Measurements from ENCODE around the gene RASGEF1B.

RASGEF1B gene

GRCh38 chr4:81471588-81472280 lies at the start of gene RASGEF1B:
TSS of gene RASGEF1B (minus strand) at chr4:81471907. CDS start at chr4:81459508, 12,399 bp downstream.
- peak; percentile 90 for DNase-seq (ENCODE audit: low spot score)

DNA sequence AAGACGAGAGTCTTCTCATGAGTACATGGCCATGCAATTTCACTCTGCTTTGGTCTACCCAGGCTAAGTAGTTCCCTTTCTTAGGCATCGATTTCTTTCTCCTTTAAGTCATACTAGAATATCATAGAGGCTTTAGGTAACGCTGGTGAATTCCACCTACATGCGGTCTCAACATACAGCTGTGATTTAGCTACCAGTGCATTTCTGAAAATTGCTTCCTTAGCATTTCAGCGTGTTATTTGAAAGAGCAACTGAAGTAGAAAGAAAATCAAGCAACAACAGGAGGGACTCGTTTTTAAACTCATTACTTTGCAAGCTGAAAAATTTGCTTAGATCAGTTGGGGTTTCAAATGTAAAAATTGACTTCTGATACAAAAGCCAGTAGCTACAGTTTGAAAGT lies 48.1 kb upstream of the RASGEF1B start:
- no peak for DNase-seq (ENCODE audit: low spot score)

DNA sequence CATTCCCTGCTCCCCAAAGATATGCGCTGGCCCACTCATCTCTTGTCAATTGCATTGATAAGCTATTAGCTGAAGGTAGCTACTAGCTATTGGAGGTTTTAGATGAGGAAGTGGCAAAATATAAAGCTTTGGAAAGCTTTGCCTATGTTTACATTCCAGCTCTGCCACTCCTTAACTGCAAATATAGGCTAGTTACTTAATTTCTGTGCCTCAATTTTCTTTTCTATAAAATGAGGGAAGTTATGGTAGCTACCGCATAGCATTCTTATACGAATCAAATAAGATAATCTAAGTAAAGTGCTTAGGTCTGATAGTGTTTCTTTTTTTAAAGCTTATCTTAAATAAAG lies 47.7 kb upstream of the RASGEF1B start:
- no peak for DNase-seq (ENCODE audit: low spot score)

DNA sequence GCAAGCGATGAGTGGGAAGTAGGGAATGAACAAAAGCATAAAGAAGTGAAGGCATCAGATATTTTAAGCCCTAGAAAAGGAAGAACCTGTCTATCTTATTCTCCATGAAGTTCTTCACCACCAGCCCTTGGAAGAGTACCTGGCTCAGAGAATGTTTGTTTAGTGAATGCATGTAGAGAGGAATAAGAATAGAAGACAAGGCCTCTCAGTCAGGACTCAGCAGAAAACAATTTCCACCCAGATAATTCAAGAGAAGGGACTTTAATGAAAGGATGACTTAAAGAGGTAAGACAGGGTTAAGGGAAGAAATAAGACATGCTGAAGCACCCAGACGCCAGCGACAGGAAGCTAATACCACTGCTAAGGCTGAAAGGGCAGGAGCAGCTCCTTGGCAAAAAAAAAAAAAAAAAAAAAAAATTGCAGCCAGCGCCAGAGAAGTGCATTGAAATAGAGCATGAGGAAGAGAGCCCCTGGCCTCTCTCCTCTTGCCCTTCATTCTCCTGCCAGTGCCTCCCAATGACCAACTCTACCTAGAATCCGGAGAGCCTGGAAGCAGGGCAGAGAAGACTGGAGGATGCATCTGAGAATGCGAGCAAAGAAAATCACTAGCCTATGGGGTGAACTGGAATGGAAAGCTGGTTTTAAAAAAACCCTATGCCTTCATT lies 47.2 kb upstream of the RASGEF1B start:
- DNase-seq (ENCODE audit: low spot score): no peak

- DNase-seq (ENCODE audit: low spot score): no peak
Measured at GRCh38 chr4:81516241-81516640, 44.5 kb upstream of the RASGEF1B start.

DNA sequence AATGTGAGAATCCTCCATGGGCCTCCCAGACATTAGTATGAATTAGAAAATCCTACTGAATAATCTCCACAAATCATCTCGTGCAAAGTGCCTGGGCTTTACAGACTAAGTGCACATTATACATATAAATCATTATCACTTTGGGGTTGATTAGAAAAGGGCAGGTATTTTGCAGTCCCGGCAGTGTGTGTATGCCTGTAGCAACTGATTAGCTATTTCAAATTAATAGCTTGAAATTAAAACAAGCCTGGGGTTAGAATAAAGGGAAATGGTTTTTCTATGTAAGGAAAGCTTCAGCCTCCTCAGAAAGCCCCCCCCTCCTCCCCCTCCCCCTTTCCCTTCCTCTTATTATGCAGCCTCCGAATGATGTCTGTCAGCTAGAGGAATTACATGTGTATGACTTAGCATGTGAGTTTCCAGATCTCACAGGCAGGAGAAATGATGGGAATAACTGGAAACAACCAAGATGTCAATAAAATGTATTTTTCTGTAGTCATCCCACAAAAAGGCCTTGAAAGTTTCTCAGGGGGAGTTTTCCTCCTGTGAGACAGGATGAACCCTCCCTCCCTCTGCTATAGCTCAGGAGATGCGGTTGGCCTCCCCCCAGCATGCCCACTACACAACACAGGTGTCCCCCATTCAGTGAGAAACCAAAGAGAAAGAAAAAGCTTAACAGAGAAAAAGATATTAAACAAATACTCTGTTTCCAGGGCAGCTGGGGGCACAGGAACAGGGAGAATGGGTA lies 41.2 kb upstream of the RASGEF1B start:
- no peak for DNase-seq (ENCODE audit: low spot score)

- no peak for DNase-seq (ENCODE audit: low spot score)
Measured at GRCh38 chr4:81512001-81512756, 40.5 kb upstream of the RASGEF1B start.

DNA sequence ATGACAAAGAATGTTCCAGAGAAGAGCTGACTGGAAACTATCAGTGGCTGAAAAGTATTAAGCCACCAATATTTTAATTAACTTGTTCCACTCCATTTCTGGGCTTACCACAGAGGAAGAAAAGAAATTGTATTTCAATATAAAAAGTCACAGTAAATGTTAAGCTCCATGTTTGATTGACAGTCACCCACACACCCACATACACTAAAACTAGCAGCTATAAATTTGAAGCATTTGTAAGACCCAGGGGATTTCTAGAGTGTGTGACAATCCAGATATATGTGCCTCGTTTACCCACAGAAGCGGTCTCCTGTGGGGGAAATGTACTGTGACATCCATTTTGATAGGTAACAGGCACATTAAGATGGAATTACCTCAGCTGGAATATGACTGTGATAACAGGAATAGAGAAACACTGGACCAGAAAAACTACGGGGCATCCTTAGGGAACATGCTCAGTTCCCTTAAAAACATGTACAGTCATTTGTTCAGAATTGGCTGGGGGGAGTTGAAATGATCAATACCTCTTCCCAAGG lies 39.0 kb upstream of the RASGEF1B start:
- DNase-seq (ENCODE audit: low spot score): no peak

DNA sequence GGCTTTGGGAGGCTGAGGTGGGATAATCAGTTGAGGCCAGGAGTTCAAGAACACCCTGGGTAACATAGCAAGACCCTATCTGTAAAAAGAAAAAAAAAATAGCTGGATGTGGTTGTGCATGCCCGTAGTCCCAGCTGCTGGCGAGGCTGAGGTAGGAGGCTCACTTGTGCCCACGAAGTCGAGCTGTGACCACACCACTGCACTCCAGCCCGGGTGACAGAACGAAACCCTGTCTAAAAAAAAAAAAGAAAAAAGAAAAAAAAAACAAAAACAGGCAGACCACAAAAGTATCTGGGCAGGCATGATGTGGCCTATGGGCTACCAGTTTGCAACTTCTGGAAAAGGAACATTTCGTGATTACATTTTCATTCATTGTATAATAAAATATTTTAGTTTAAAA lies 38.1 kb upstream of the RASGEF1B start:
- no peak for DNase-seq (ENCODE audit: low spot score)

GRCh38 chr4:81509191-81509590 lies 37.5 kb upstream of the RASGEF1B start:
- DNase-seq (ENCODE audit: low spot score): no peak

- DNase-seq (ENCODE audit: low spot score): no peak
Measured at GRCh38 chr4:81508411-81509185, 36.9 kb upstream of the RASGEF1B start.

DNA sequence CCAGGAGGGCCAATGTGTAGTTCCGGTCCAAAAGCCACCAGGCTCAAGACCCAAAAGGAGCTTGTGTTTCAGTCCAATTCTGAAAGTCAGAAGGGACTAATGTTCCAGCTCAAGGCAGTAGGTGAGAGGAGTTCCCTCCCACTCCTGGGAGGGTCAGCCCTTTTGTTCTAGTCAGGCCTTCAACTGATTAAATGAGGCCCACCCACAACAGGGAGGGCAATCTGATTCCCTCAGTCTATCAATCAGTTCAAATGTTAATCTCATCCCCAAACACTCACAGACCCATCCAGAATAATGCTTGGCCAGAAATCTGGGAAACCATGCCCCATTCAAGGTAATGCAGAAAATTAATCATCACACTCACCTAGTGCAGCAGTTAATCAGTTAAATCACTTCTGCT lies 35.8 kb upstream of the RASGEF1B start:
- no peak for DNase-seq (ENCODE audit: low spot score)

DNA sequence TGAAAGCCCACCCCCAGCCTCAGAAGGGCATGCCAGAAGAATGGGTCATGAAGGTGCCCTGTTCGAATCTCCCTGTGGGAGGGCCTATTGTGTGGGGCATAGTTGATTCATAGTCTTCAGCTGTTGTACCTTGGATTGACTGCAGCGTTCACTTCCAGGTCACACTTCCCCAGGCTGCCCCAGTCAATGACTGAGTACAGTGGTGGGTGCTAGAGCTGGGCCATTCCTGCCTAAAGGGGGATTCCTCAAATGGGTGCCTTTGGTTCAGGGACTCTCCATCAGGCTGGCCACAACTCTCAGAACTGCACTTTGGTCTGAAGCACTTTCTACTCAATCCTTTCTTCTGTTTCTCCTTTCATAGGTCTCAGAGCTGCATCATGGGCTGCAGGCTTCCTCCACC lies 35.0 kb upstream of the RASGEF1B start:
- no peak for DNase-seq (ENCODE audit: low spot score)

DNA sequence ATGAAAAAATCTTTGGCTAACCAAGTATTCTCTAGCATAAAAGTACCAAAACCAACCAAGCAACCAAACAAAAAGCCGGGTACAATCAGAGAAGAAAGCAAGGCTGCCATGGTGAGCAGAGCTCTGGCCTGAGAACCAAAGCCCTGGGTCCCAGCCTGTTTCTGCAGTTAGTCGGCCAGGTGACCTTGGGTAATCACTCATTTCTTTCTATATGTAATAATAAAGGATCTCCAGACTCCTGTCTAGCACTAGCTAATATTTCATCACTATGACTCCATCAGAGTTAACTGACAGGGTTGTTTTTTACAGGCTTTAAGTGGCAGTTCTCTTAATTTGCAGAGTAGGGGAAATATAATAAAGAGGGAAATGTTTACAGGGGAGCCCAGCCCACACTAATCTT lies 34.0 kb upstream of the RASGEF1B start:
- DNase-seq (ENCODE audit: low spot score): no peak

- DNase-seq (ENCODE audit: low spot score): no peak
Measured at GRCh38 chr4:81505004-81505598, 33.4 kb upstream of the RASGEF1B start.

- DNase-seq (ENCODE audit: low spot score): no peak
Measured at GRCh38 chr4:81504112-81505003, 32.7 kb upstream of the RASGEF1B start.

DNA sequence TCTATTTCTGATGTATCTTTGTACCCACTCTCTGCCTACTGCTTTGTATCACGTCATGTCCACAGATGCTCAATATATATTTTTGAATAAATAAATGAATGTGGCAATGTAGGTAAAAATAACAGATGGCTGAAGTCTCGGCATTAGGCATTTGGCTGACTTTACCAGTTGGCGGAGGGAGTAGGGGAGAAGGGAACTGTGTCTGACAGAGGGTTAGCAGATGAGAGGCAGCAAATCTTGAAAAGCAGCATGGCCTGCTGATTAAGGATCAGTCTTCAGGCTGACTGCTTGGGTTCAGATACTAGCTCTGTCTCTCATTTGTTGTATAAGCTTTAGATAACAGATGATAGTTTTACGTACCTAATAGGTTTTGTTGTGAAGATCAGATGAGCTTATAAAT lies 31.9 kb upstream of the RASGEF1B start:
- no peak for DNase-seq (ENCODE audit: low spot score)

DNA sequence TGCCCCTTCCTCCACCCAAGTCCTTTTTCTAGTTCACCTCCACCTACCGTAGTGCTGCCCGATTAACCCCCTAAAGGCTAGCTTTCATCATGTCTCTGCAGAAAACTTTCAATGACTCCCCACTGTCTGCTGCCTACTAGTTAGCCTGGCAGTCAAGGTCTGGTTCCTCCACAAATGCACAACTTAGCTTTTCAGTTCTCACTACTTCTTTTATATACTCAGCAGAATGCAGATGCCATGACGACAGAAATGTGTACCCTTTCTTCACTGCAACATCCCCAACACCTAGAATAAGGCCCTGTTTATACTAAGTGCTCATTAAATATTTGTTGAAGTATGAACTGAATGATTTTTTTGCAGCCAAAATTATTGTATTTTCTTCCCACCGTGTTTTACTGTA lies 30.9 kb upstream of the RASGEF1B start:
- no peak for DNase-seq (ENCODE audit: low spot score)

GRCh38 chr4:81499840-81500239 lies 28.1 kb upstream of the RASGEF1B start:
- no peak for DNase-seq (ENCODE audit: low spot score)

DNA sequence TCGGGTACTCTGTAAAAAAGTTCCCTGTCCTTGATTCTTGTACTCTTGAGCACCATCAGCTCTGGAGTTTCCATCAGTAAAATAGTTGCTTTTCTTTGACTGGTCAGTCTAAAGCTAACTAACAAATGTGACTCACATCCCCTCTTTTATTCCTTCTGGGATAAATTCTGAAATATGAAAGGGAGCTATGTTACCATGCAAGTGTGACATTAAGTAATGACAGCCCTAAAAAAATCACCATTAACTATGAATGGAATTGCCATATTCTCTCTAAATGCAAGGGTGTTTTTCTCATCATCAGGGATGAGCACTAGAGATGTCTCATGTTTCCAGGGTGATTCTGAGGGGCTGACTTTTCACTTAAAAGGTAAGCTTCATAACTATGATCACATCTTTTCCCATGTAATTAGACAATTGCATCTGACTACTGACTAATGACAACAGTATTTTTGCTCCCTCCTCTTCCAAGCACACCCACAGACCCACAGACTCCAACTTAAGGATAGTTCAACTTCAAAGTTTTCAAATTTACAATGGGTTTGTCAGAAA lies 26.9 kb upstream of the RASGEF1B start:
- DNase-seq (ENCODE audit: low spot score): no peak
